Loucy (cell line): ENCODE measurements around the gene NLRP4.

Source experiments
- EZH2phosphoT487 ChIP-seq: fragments of 200-600 bp; IDR thresholded peaks from 2 replicates; pipeline ENCODE4 v1.6.1; 2018; ENCODE audit warnings: antibody characterized with exemption, mild to moderate bottlenecking, moderate library complexity, borderline replicate concordance
- TF ChIP-seq, protein P1 (sequence below): fragments of 200-600 bp; sonication (generic); conservative IDR thresholded peaks from 2 replicates; pipeline ENCODE4 v1.5.1; 2014; ENCODE audit warnings: mild to moderate bottlenecking, antibody characterized with exemption, low read length

DNA sequence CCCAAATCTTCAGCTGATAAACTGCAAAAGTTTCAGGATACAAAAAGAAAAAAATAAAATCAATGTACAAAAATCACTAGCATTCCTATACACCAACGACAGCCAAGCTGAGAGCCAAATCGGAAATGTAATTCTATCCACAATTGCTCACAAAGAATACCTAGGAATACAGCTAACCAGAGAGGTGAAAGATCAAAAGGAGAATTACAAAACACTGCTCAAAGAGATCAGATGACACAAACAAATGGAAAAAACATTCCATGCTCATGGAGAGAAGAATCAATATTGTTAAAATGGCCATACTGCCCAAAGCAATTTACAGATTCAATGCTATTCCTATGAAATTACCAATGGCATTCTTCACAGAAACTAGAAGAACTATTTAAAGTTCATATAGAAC is 34.1 kb upstream of the NLRP4 start:
- TF ChIP-seq, protein P1, sequence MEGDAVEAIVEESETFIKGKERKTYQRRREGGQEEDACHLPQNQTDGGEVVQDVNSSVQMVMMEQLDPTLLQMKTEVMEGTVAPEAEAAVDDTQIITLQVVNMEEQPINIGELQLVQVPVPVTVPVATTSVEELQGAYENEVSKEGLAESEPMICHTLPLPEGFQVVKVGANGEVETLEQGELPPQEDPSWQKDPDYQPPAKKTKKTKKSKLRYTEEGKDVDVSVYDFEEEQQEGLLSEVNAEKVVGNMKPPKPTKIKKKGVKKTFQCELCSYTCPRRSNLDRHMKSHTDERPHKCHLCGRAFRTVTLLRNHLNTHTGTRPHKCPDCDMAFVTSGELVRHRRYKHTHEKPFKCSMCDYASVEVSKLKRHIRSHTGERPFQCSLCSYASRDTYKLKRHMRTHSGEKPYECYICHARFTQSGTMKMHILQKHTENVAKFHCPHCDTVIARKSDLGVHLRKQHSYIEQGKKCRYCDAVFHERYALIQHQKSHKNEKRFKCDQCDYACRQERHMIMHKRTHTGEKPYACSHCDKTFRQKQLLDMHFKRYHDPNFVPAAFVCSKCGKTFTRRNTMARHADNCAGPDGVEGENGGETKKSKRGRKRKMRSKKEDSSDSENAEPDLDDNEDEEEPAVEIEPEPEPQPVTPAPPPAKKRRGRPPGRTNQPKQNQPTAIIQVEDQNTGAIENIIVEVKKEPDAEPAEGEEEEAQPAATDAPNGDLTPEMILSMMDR, result no peak
- no peak for TF ChIP-seq EZH2phosphoT487
